ENCODE data around the gene PIWIL4.

The PIWIL4 gene

GRCh38 chr11:94668212-94668793 lies 101.1 kb downstream of the PIWIL4 start:
- no peak for DNase-seq (ENCODE audit: low read depth in 1 of 2, low spot score in 1 of 2)
- in situ Hi-C loops (cut with HindIII; ENCODE audit: low pct_unique_long_range_greater_than_20kb, low sequenced_read_pairs) = no loop called here
- TF ChIP-seq JUND (IDR thresholded peaks at IDR 0.05; ENCODE audit: low read depth) = no peak

GRCh38 chr11:94669023-94669422 lies 101.9 kb downstream of the PIWIL4 start:
- no peak for DNase-seq (ENCODE audit: low read depth in 1 of 2, low spot score in 1 of 2)
- in situ Hi-C loops (cut with HindIII; ENCODE audit: low pct_unique_long_range_greater_than_20kb, low sequenced_read_pairs) = no loop called here
- TF ChIP-seq JUND (IDR thresholded peaks at IDR 0.05; ENCODE audit: low read depth) = no peak

Data from T47D (cell line).